ENCODE data around the gene TYRP1. TPM values are rescaled to one million over a fixed set of nuclear protein-coding genes. Genes with fewer than 3 reads are reported as not detected.

Gene TYRP1
- not detected for total RNA-seq
- long read RNA-seq: 0 reads

- TF ChIP-seq CTCF (IDR thresholded peaks at IDR 0.05) (no peak), POLR2A (IDR thresholded peaks at IDR 0.05) (no peak)
- H3K36me3 ChIP-seq: no peaks in the 10 kb centered on the region
- H3K4me3 ChIP-seq: no peak within 1 kb of the TSS
- DNase-seq (no peak), ATAC-seq (no peak)
- intact Hi-C loops (cut with DNase I): no loop called here
- no peaks in the 10 kb centered on the region for H3K4me1 ChIP-seq
- H3K9me3 ChIP-seq: no peaks in the 10 kb centered on the region
- 61% methylated on average over 3 of the region's 3 CpGs for WGBS (ENCODE audit: insufficient coverage, low coverage, low lambda C conversion rate, missing lambda C conversion rate)
- H3K27me3 ChIP-seq: no peaks in the 10 kb centered on the region
- no peak within 1 kb of the TSS for H3K27ac ChIP-seq
Observed at GRCh38 chr9:12693141-12693540, at the start of gene TYRP1. Gene TYRP1 (plus strand): TSS chr9:12693385. CDS start chr9:12693997, 612 bp downstream.

DNA sequence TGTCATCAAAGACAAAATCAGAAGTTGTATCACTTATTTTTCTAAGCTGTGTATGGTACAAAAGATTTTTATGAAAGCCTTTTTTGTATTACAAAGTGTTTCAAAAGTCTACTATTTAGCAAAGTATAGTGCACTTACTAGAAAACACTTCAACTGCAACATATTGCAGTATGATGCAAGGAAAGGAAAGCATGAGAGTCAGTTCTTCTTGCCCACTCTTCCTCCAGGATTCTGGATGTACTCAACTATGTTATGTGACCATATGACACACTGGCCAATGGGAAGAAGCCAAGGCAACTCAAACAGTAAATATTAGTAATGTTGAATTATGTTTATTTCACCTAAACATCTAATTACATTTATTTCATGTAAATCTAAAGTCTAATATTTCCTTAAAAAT lies 49.5 kb upstream of the TYRP1 start:
- H3K27ac ChIP-seq: no peak overlapping the region
- H3K9me3 ChIP-seq: no peaks in the 10 kb centered on the region
- ATAC-seq (no peak), DNase-seq (no peak)
- no peaks in the 10 kb centered on the region for H3K4me1 ChIP-seq
- TF ChIP-seq POLR2A (IDR thresholded peaks at IDR 0.05): no peak
- TF ChIP-seq CTCF (IDR thresholded peaks at IDR 0.05): no peak
- H3K4me3 ChIP-seq: no peak overlapping the region
- no peaks in the 10 kb centered on the region for H3K36me3 ChIP-seq
- no peaks in the 10 kb centered on the region for H3K27me3 ChIP-seq
- intact Hi-C loops (cut with DNase I): no loop called here

GRCh38 chr9:12648925-12649324 lies 44.3 kb upstream of the TYRP1 start:
- TF ChIP-seq CTCF (IDR thresholded peaks at IDR 0.05): no peak
- no peak for TF ChIP-seq POLR2A (IDR thresholded peaks at IDR 0.05)
- DNase-seq (no peak), ATAC-seq (no peak)
- WGBS (ENCODE audit: insufficient coverage, low coverage, low lambda C conversion rate, missing lambda C conversion rate): 32% methylated on average over 1 of the region's 1 CpG
- Histone ChIP-seq H3K27ac (no peak overlapping the region), H3K9me3 (no peaks in the 10 kb centered on the region), H3K36me3 (no peaks in the 10 kb centered on the region), H3K27me3 (no peaks in the 10 kb centered on the region), H3K4me3 (no peak overlapping the region), H3K4me1 (no peaks in the 10 kb centered on the region)
- intact Hi-C loops (cut with DNase I): no loop called here

DNA sequence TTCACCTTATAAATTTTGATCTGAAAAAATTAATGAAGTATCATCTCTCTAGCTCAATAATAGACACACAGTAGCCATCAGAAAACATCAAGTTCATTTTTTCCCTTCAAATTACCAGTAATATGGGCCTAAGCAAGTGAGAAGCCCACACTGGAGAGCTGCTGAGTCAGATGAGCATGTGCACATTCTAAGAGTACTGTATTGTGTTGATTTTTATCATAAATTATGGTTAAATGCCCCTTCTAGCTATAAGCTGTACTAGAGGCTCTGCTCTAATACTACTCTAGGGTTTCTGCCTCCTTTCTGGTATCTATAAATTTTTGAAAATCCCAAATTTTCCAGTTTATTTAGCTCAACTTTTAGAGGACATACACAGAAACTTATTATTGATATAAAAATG lies 42.1 kb upstream of the TYRP1 start:
- Histone ChIP-seq H3K9me3 (no peaks in the 10 kb centered on the region), H3K27me3 (no peaks in the 10 kb centered on the region), H3K36me3 (no peaks in the 10 kb centered on the region), H3K27ac (no peak overlapping the region), H3K4me3 (no peak overlapping the region), H3K4me1 (no peaks in the 10 kb centered on the region)
- ATAC-seq: no peak
- no peak for DNase-seq
- no peak for TF ChIP-seq POLR2A (IDR thresholded peaks at IDR 0.05)
- TF ChIP-seq CTCF (IDR thresholded peaks at IDR 0.05): no peak
- intact Hi-C loops (cut with DNase I): no loop called here

- Histone ChIP-seq H3K9me3 (no peaks in the 10 kb centered on the region), H3K36me3 (no peaks in the 10 kb centered on the region), H3K27ac (no peak overlapping the region), H3K27me3 (no peaks in the 10 kb centered on the region), H3K4me3 (no peak overlapping the region), H3K4me1 (no peaks in the 10 kb centered on the region)
- 25% methylated on average over 2 of the region's 2 CpGs for WGBS (ENCODE audit: insufficient coverage, low coverage, low lambda C conversion rate, missing lambda C conversion rate)
- intact Hi-C loops (cut with DNase I): no loop called here
- DNase-seq (no peak), ATAC-seq (no peak)
- TF ChIP-seq POLR2A (IDR thresholded peaks at IDR 0.05): no peak
- TF ChIP-seq CTCF (IDR thresholded peaks at IDR 0.05): no peak
Observed at GRCh38 chr9:12652973-12653372, 40.2 kb upstream of the TYRP1 start.
